HG02759 (cell line): ENCODE data around the gene ASIC4.

Source experiments
- ATAC-seq: cut with Tn5 transposase; IDR thresholded peaks from one replicate; pipeline ENCODE4 v1.9.1; 2021; ENCODE audit warnings: mild to moderate bottlenecking, moderate library complexity; ENCODE audit not compliant: unreplicated experiment

ASIC4 gene, protein sequence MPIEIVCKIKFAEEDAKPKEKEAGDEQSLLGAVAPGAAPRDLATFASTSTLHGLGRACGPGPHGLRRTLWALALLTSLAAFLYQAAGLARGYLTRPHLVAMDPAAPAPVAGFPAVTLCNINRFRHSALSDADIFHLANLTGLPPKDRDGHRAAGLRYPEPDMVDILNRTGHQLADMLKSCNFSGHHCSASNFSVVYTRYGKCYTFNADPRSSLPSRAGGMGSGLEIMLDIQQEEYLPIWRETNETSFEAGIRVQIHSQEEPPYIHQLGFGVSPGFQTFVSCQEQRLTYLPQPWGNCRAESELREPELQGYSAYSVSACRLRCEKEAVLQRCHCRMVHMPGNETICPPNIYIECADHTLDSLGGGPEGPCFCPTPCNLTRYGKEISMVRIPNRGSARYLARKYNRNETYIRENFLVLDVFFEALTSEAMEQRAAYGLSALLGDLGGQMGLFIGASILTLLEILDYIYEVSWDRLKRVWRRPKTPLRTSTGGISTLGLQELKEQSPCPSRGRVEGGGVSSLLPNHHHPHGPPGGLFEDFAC

DNA sequence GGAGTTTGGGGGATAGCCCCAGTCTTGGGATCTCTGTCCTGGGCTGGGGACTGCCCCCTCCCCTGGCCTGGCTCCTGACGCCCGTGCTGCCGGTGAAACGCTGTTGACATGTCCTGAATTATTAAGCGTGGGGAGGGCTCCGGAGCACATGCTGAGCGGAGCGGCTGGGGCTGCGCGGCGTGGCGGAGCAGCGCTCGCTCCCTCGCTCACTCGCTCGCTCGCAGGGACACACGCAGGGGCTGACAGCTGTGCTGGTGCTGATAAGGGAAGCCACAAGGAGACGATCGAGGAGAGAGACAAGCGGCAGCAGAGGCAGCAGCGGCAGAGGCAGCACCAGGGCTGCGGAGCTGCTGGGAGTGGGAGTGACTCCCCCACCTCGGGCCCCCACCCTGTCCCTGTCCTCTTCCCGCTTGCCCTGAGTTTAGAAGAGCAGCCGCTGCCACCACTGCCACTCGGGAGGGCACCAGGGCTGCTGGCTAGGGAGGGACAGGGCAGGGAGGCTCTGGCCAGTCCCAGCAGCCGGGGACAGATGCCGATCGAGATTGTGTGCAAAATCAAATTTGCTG is at the start of gene ASIC4:
TSS of gene ASIC4 (plus strand) at position 287 of the 566 bp plus-strand sequence. CDS start at position 530, 243 bp downstream.
- ATAC-seq: no peak

DNA sequence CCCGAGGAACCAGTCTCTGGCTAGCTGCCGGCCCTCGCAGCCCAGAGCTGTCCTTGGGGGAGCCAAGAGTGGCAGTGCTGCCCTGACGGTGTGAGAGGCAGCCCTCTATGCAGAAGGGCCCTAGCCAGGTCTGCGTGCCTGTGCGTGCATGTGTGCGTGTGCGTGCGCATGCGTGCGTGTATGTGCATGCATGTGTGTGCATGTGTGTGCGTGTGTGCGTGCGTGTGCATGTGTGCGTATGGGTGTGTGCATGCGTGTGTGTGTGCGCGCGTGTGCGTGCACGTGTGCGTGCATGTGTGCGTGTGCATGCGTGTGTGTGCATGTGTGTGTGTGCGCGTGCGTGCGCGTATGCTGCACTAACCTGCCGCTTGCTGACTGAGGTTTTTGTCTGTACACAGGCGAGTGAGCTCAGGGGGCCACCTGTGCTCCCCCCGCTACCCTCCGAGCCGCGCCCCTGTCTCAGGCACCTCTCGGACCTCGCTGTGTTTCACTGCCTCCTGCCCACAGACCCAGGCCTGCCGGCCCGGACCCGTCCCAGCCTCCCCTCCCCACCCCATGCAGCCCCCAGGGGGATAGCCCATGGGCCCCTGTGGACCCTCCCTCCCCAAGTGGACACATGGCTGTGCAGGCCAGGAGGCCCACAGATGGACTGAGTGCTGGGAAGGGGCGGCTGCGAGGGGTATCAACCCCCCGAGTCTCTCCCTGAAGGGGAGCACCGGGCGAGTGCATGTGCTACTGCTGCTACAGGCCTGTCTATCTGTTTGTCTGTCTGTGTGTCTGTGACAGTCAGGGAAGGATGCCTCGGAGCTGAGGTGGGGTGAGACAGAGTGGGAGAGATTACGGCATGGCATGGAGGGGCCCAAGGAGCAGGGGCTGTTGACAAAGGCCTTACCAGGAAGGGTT is 48.4 kb upstream of the ASIC4 start:
- no peak for ATAC-seq

DNA sequence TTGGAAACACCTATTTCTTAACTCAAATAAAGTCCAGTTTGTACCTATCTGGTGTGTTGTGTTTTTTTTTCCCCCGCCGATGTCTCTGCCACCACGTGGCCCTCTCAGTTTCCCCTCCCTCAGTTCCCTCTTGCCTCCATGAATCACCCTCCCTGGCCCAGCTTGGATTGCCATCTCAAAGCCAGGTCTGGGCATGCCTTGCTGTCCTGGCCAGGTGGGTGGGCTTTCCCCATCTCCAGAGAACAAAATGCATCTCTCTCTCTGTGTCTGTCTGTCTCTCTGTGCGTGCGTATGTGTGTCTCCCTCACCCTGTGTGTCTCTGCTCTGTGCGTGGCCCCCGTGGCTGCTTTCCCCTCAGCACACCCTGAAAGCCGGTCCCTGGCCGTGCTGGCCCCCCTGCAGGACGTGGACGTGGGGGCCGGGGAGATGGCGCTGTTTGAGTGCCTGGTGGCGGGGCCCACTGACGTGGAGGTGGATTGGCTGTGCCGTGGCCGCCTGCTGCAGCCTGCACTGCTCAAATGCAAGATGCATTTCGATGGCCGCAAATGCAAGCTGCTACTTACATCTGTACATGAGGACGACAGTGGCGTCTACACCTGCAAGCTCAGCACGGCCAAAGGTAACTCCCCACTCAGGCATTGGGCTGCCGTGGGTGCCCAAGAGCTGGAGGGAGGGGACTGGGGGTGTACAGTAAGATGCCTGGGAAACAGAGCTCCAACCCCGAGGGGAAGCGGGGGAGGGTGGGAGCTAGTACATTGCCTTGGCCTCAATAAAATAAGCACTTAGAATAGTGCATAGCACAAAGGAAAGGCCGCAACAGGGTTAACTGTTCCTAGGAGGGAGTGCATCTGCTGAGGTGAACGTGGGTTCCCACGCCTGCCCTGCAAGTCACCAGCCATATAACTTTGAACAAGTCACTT is 47.2 kb upstream of the ASIC4 start:
- no peak for ATAC-seq

DNA sequence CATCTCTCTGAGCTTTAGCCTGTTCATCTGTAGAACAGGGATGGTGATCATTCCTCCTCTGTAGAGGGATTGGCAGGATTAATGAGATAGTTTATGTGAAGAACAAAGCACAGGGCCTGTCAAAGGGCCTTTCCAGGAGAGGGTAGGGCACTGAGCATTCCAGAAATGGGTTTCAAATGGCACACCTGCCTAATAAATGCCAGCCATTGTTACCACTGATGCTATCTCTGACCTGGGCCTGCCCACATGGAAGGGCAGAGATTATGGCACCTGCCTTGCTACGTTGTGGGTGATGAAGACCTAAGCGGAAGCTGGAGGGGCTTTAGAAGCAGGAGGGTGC is 46.6 kb upstream of the ASIC4 start:
- no peak for ATAC-seq

DNA sequence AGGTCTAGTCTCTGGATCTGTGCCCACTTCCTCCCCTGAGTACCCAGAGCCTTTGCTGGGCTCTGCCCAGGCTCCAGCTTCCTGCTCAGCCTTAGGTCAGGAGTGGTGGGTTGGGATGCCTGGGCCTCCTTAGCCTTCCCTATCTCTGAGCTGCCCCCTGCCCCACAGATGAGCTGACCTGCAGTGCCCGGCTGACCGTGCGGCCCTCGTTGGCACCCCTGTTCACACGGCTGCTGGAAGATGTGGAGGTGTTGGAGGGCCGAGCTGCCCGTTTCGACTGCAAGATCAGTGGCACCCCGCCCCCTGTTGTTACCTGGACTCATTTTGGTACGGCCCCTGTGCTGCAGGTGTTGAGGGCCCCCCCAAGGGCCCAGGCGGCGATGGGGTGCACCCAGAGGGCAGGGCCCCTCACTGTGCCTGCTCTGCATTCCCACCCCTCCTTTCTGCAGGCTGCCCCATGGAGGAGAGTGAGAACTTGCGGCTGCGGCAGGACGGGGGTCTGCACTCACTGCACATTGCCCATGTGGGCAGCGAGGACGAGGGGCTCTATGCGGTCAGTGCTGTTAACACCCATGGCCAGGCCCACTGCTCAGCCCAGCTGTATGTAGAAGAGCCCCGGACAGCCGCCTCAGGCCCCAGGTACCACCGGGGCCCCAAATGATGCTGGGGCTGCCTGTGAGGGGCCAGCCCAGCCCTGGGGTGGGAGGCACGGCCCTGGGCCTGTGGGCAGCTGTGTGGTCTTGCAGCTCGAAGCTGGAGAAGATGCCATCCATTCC is 45.7 kb upstream of the ASIC4 start:
- ATAC-seq: no peak

DNA sequence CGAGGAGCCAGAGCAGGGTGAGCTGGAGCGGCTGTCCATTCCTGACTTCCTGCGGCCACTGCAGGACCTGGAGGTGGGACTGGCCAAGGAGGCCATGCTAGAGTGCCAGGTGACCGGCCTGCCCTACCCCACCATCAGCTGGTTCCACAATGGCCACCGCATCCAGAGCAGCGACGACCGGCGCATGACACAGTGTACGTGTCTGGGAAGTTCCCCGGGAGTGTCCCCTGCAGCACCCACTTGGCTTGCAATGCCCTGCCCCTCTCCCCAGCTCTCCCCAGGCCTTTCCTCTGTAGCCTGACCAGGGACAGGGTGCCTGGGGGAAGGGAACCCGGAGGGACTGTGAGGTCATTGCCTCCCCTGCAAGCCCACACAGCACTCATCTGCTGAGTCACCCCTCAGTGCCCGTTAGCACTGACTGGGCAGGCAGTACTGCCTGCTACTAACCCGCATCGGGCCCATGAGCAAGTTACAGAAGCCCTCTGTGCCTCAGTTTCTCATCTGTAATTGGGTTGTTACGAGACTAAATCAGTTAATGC is 45.0 kb upstream of the ASIC4 start:
- no peak for ATAC-seq

DNA sequence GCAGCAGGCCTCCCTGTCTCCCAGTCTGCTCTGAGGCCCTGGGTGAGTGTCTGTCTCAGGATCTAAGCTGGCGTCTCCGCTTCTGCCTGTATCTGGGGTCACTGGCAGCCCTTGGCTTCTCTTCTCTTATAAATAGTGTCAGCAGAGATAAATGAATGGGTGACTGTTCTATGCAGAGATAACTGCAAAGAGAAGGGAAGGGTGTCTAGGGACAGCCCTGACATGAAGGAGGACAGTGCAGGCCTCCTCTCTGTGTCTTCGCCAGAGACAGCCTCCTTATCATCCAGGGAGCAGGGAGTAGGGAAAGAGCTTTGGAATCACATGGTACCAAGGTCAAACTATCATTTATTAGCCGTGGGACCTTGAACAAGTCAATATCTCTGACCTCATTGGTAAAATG is 43.9 kb upstream of the ASIC4 start:
- ATAC-seq: no peak

DNA sequence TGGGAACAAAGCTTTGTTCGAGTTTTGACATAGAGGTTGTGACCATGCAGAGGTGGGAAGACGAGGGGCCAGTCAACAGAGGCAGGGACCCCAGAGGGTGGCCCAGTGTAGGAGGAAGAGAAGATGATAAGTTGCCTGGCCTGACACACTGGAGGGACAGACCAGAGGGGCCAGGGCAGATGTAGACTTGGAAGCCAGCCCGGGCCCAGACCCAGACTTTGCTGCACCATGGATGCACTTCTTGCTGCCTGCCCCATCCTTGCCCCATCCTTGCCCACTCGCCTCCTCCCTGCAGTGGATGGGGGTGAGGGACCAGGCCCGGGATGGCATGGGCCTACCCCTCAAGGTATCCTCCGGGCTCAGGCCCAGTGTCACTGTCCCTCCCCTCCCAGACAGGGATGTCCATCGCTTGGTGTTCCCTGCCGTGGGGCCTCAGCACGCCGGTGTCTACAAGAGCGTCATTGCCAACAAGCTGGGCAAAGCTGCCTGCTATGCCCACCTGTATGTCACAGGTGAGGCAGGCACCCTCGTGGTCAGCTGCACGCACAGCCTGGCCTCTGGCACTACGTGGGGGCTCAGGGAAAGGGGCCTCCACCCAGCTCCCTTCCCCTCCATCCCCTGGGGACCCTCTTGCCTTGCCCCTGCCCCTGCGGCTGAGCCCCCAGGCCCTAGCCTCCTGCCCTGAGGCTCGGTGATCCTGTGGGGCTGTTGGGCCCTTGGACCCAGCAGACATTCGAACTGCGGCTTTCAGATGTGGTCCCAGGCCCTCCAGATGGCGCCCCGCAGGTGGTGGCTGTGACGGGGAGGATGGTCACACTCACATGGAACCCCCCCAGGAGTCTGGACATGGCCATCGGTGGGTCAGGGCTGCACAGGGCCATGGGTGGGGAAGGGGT is 42.6 kb upstream of the ASIC4 start:
- no peak for ATAC-seq

DNA sequence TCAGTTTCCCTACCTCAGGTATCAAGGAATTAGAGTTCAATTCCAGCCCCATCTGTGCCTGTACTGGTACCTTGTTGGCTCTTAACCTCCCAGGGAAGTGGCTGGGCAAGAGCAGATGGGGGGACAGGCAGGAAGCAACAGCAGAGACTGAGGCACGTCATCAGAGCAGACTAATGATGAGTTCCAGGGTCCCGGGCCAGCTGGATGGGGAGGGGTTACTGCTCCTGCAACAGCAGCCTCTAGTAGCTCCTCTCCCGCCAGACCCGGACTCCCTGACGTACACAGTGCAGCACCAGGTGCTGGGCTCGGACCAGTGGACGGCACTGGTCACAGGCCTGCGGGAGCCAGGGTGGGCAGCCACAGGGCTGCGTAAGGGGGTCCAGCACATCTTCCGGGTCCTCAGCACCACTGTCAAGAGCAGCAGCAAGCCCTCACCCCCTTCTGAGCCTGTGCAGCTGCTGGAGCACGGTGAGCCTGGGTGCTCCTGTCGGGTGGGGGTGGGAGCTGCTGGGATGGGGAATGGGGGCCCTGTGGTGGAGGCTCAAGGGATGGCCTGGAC is 41.6 kb upstream of the ASIC4 start:
- ATAC-seq: no peak

DNA sequence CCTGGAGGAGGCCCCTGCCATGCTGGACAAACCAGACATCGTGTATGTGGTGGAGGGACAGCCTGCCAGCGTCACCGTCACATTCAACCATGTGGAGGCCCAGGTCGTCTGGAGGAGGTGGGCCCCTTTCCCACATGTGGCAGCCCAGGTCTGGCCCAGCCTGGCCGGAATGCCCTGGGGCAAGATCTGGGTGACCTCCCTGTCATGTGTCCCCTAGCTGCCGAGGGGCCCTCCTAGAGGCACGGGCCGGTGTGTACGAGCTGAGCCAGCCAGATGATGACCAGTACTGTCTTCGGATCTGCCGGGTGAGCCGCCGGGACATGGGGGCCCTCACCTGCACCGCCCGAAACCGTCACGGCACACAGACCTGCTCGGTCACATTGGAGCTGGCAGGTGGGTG is 40.8 kb upstream of the ASIC4 start:
- no peak for ATAC-seq

DNA sequence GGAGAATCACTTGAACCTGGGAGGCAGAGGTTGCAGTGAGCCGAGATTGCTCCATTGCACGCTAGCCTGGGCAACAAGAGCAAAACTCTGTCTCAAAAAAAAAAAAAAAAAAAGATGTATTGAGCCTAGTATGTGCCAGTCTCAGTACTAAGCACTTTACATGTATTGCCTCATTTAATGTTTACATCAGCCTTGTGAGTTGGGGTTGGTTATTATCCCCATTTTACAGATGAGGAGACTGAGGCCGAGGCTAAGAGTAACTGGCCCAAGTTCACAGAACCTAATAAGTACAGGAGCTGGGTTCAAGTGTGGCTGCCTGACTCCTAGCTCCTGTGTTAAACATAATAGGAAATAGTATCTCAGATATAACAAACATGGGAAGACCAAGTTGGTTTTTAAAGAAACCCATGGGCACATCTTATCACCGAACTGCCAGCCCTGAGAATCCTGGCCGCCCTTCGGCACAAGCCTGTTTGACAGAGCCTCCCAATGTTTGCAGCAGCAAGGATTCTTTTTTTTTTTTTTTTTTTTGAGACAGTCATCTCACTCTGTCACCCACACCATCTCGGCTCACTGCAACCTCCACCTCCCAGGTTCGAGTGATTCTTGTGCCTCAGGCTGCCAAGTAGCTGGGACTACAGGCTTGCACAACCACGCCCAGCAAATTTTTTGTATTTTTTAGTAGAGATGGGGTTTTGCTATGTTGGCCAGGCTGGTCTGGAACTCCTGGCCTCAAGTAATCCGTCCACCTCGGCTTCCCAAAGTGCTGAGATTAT is 39.8 kb upstream of the ASIC4 start:
- no peak for ATAC-seq

DNA sequence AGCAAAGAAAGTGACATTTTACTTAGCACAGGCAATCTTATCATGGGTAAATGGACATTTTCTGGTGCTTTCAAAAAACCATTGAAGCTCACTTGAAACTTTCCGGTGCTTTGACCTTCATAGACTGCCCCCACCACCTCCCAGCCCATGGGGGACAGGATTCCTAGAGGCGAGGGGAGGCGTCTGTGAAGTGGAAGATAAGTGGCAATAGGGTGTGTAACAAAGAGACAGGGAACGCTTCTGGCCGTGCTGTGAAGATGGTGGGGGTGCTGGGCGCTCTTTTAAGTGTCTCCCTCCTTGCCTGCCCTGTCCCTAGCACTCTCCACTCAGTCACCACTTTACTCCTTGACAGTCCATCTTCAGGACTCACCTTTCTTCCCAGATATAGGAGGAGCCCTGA is 39.0 kb upstream of the ASIC4 start:
- ATAC-seq: no peak

DNA sequence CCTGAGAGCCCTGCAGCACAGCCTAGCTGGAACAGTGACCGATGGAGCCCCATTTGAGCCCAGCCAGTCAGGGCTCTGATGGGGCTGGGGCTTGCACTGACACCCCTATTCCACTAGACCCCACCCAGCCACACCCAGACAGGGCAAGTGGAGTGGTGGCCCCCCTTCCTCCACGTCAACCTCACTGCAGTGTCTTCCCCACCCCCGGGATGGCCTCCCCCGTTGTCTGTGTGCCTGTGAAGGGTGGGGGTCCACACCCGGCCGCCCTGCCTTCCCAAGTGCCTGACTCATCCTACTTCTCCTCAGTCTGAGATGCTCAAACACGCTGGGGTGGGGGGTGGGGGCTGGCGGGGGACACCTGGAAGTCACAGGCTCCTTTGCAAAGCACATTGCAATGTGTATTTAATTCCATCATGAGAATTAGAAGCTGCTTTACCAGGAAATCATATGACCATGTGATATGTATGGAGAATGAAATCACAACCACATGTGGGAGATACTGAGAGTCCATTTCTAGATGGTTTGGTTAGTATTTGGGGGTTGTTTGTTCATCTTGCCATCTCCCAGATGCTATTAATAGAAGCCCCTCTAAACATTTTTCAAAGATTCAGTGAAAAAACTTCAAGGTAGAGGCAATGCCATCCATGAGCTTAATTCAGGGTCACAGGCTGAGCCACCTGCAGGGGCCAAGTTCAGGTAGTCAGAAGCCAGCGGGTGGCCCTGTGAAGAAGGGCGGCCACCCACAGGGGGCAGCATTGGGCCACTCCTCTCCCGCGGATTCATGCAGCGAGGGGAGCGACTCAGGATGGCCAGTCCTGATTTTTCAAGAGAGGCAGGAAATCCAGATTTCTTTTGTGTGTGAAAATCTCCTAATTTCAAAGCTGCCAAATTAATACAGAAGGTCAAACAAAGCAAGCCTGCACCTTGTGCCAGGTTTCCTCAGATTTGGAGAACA is 38.3 kb upstream of the ASIC4 start:
- ATAC-seq: no peak

DNA sequence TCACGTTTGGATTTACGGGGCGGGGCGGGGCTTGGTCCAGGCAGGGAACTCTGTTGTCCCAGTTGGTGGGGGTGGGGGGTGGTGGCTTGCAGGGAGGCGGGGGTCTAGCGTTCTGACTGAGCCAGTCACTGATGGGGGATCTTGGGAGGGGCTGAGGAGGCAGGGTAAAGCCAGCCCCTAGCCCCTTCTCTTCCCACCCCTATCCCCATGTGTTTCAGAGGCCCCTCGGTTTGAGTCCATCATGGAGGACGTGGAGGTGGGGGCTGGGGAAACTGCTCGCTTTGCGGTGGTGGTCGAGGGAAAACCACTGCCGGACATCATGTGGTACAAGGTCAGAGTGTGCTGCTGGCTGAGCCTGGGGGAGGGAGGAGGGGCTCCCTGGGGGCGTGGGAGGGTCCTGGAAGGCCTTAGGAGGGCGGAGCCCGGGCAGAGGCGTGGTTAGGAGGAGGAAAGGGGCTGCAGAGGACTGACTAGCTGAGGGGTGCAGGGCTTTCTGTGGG is 37.6 kb upstream of the ASIC4 start:
- no peak for ATAC-seq

DNA sequence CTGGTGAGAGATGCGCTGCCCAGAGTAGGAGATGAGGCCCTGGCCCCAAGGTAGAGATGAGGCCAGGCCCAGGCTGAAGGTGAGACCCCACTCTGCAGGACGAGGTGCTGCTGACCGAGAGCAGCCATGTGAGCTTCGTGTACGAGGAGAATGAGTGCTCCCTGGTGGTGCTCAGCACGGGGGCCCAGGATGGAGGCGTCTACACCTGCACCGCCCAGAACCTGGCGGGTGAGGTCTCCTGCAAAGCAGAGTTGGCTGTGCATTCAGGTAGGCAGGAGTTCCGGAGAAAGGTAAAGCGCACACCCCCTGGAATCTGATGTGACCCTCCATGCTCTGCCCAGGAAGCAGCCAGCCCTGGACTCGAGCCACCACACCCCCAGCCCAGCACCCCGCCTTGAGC is 37.1 kb upstream of the ASIC4 start:
- ATAC-seq: no peak

DNA sequence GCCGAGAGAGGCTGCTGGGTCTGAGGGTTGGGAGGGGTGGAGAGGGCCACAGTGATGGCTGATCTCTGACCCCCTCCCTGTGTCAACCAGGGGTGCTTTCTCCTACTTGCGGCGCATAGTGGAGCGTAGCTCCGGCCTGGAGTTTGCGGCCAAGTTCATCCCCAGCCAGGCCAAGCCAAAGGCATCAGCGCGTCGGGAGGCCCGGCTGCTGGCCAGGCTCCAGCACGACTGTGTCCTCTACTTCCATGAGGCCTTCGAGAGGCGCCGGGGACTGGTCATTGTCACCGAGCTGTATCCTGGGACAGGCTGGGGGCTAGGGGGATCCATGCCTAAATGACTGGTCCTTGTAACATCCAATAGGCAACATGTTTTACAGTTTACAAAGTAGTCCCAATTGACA is 36.5 kb upstream of the ASIC4 start:
- ATAC-seq: no peak
